GM12878 (cell line): ENCODE measurements around the gene MNT. TPM values are rescaled to one million over a fixed set of nuclear protein-coding genes. Genes with fewer than 3 reads are reported as not detected.

Experiments
- ATAC-seq: fragments of 200-7000 bp; cut with Tn5 transposase; 3 replicates; pipeline ENCODE4 v1.9.1; 2020; ENCODE audit warnings: mild to moderate bottlenecking, moderate library complexity
- BruUV-seq: library from RNA; stranded (reverse); fragments of 400-500 nt; replicated peaks from 2 replicates; lab custom pipeline; 2021; lab: Mats Ljungman, UMichigan
- CTCF ChIA-PET: fragments of 300-600 bp; sonication (Branson Sonifier 250); formaldehyde crosslinking; extraction: SDS; loops from one replicate; lab custom pipeline; 2021; ENCODE audit warnings: inconsistent platforms; lab: Yijun Ruan, JAX
- POLR2A ChIA-PET: fragments of 350-600 bp; formaldehyde crosslinking; extraction: SDS; loops from one replicate; lab custom pipeline; 2021; ENCODE audit warnings: inconsistent platforms; lab: Charles Lee
- RAD21 ChIA-PET: fragments of 300-600 bp; sonication (Branson Sonifier 250); formaldehyde crosslinking; loops from one replicate; lab custom pipeline; 2023; ENCODE audit warnings: antibody characterized with exemption; ENCODE audit not compliant: unreplicated experiment; lab: Charles Lee
- SMC1A ChIA-PET: fragments of 300-600 bp; sonication (Branson Sonifier 250); formaldehyde crosslinking; loops from one replicate; lab custom pipeline; 2023; ENCODE audit not compliant: unreplicated experiment, uncharacterized antibody; lab: Charles Lee
- DNase-seq: peaks from one replicate; pipeline ENCODE4 v3.0.0-alpha.2; 2011; ENCODE audit warnings: low read depth, low spot score
- FAIRE-seq: peaks from 3 replicates; lab custom pipeline; 2011; peaks lifted over from hg19 to GRCh38; lab: Jason Lieb, UNC
- H2AFZ ChIP-seq: 2 replicates; pipeline ENCODE4 v1.6.0; 2011; ENCODE audit warnings: low read depth, low read length, control low read depth; ENCODE audit not compliant: control insufficient read depth
- H3K27ac ChIP-seq: 2 replicates; pipeline ENCODE4 v1.5.1; 2011; ENCODE audit warnings: control low read depth; ENCODE audit not compliant: control insufficient read depth, insufficient read depth
- H3K27me3 ChIP-seq, 2 experiments: replicated peaks in 1 of 2; 2 replicates each; pipeline versions ENCODE4 v1.6.0 to v1.6.1; 2011; ENCODE audit warnings: low read length in 1 of 2; ENCODE audit not compliant: control insufficient read depth in 2 of 2, insufficient read depth in 2 of 2
- H3K36me3 ChIP-seq, 2 experiments: 2 replicates each; pipeline ENCODE4 v1.5.1; 2011; ENCODE audit warnings: low read length in 1 of 2; ENCODE audit not compliant: control insufficient read depth in 2 of 2, insufficient read depth in 2 of 2
- H3K4me1 ChIP-seq: 2 replicates; pipeline ENCODE4 v1.6.1; 2011; ENCODE audit warnings: mild to moderate bottlenecking, low read length, moderate library complexity, mixed read lengths; ENCODE audit not compliant: control insufficient read depth, insufficient read depth
- H3K4me2 ChIP-seq: 2 replicates; pipeline ENCODE4 v1.6.0; 2011; ENCODE audit warnings: control low read depth; ENCODE audit not compliant: control insufficient read depth, insufficient read depth
- H3K4me3 ChIP-seq: fragments of 200-600 bp; sonication (generic); 2 replicates; pipeline ENCODE4 v1.5.1; 2016
- H3K79me2 ChIP-seq: 2 replicates; pipeline ENCODE4 v1.6.0; 2011; ENCODE audit warnings: low read length; ENCODE audit not compliant: control insufficient read depth, insufficient read depth
- H3K9ac ChIP-seq: 2 replicates; pipeline ENCODE4 v1.8.0; 2011; ENCODE audit warnings: low read length, control low read depth, mixed read lengths; ENCODE audit not compliant: control insufficient read depth, insufficient read depth
- H3K9me3 ChIP-seq: replicated peaks from 3 replicates; pipeline ENCODE4 v1.5.1; 2011; ENCODE audit warnings: mild to moderate bottlenecking, low read length; ENCODE audit not compliant: control insufficient read depth, insufficient read depth
- H4K20me1 ChIP-seq: 2 replicates; pipeline ENCODE4 v1.6.0; 2011; ENCODE audit not compliant: control insufficient read depth, insufficient read depth
- CBX3 ChIP-seq: fragments of 200-600 bp; sonication (generic); IDR thresholded peaks from 2 replicates; pipeline ENCODE4 v1.6.1; 2016; ENCODE audit warnings: low read depth, borderline replicate concordance
- CREB1 ChIP-seq: IDR thresholded peaks from 2 replicates; pipeline ENCODE4 v1.6.1; 2012; ENCODE audit warnings: low read depth, mild to moderate bottlenecking, inconsistent platforms
- EED ChIP-seq: sonication (generic); IDR thresholded peaks from 2 replicates; pipeline ENCODE4 v1.6.1; 2016; ENCODE audit warnings: antibody characterized with exemption, low read depth
- EGR1 ChIP-seq, 2 experiments: IDR thresholded peaks; 1 replicate in 1 of 2; 2 replicates in 1 of 2; pipeline ENCODE4 v1.6.1; 2011 to 2012; ENCODE audit warnings: low read depth in 2 of 2, low read length in 2 of 2, borderline replicate concordance in 1 of 2, mild to moderate bottlenecking in 1 of 2, moderate library complexity in 1 of 2
- EZH2 ChIP-seq: IDR thresholded peaks from 2 replicates; pipeline ENCODE4 v1.6.1; 2012; ENCODE audit warnings: low read depth, mild to moderate bottlenecking, control low read depth, inconsistent platforms, low read length, borderline replicate concordance; ENCODE audit not compliant: control insufficient read depth
- IKZF1 ChIP-seq: fragments of 450-650 bp; conservative IDR thresholded peaks from 2 replicates; pipeline ENCODE4 v1.6.1; 2017; ENCODE audit warnings: antibody characterized with exemption, mild to moderate bottlenecking
- IRF4 ChIP-seq: IDR thresholded peaks from 2 replicates; pipeline ENCODE4 v1.6.1; 2011; ENCODE audit warnings: low read depth, low read length
- NFYA ChIP-seq: IDR thresholded peaks from 2 replicates; pipeline ENCODE4 v1.6.1; 2011; ENCODE audit warnings: low read depth, mild to moderate bottlenecking, low read length, improper control_type of control experiment, borderline replicate concordance
- NR2C1 ChIP-seq: fragments of 450-650 bp; IDR thresholded peaks from 2 replicates; pipeline ENCODE4 v1.6.1; 2017; ENCODE audit warnings: antibody characterized with exemption, mild to moderate bottlenecking, moderate library complexity
- NRF1 ChIP-seq: conservative IDR thresholded peaks from 2 replicates; pipeline ENCODE4 v1.6.1; 2011; ENCODE audit warnings: mild to moderate bottlenecking, low read depth, low read length, improper control_type of control experiment
- POLR2AphosphoS5 ChIP-seq: IDR thresholded peaks from 2 replicates; pipeline ENCODE4 v1.6.1; 2011; ENCODE audit warnings: mild to moderate bottlenecking, low read length, inconsistent platforms
- RFX5 ChIP-seq: IDR thresholded peaks from 2 replicates; pipeline ENCODE4 v1.6.1; 2011; ENCODE audit warnings: low read depth, low read length, improper control_type of control experiment
- SMC3 ChIP-seq: IDR thresholded peaks from 2 replicates; pipeline ENCODE4 v1.6.1; 2011; ENCODE audit warnings: low read length, improper control_type of control experiment, borderline replicate concordance
- WGBS: methylation state at CpG from one replicate; pipeline ENCODE4 v1.1.6; 2016; ENCODE audit warnings: low lambda C conversion rate; ENCODE audit not compliant: insufficient replicate concordance, insufficient coverage; ENCODE audit errors: missing lambda C conversion rate; 5-methylcytosine and 5-hydroxymethylcytosine counted together
- in situ Hi-C: fragments of 300-500 bp; cut with MboI; formaldehyde crosslinking; loops from 9 replicates; pipeline ENCODE4 v1.14.3; 2018; ENCODE audit warnings: mixed read lengths
- intact Hi-C: fragments of 100-400 bp; cut with micrococcal nuclease; formaldehyde crosslinking; loops from one replicate; pipeline ENCODE4 v1.14.2; 2022; ENCODE audit not compliant: unreplicated experiment
- polyA plus RNA-seq, 11 experiments: library from polyadenylated mRNA; depleted of rRNA in 4 of 11; unstranded in 6 of 11; stranded (reverse) in 5 of 11; fragments of >200 nt; fragmentation: Nextera tagmentation in 4 of 11; fragmentation: Illumina TruSeq in 1 of 11; extraction: Ambion mirVana in 4 of 11; extraction: Trizol in 1 of 11; gene quantifications; 1 replicate in 1 of 11; 2 replicates in 10 of 11; pipeline versions ENCODE4 v1.2.1 to v1.2.3, GENCODE V29; 2011 to 2016; ENCODE audit warnings: inconsistent platforms in 2 of 11, missing spikeins in 2 of 11, low read depth in 1 of 11
- total RNA-seq, 4 experiments: library from RNA; depleted of rRNA in 3 of 4; stranded (reverse); fragments of >200 nt in 3 of 4; fragmentation: Illumina TruSeq in 1 of 4; extraction: Trizol in 1 of 4; gene quantifications; 2 replicates each; pipeline versions ENCODE4 v1.2.1 to v1.2.3, GENCODE V29; 2013 to 2021
- TF ChIP-seq, protein P1 (sequence below): IDR thresholded peaks from 2 replicates; pipeline ENCODE4 v1.6.1; 2012; ENCODE audit warnings: low read depth, low read length, improper control_type of control experiment
- TF ChIP-seq, protein P2 (sequence below): IDR thresholded peaks from 2 replicates; pipeline ENCODE4 v1.6.1; 2012; ENCODE audit warnings: improper control_type of control experiment, low read depth, low read length; ENCODE audit not compliant: insufficient replicate concordance

The MNT gene
- total and polyA plus RNA-seq, 10 of the 15 experiments (the other 5 are each of a cell fraction or from before 2014, with no cell fraction given), result 0.31 to 15.9 (median 3.8) TPM

DNA sequence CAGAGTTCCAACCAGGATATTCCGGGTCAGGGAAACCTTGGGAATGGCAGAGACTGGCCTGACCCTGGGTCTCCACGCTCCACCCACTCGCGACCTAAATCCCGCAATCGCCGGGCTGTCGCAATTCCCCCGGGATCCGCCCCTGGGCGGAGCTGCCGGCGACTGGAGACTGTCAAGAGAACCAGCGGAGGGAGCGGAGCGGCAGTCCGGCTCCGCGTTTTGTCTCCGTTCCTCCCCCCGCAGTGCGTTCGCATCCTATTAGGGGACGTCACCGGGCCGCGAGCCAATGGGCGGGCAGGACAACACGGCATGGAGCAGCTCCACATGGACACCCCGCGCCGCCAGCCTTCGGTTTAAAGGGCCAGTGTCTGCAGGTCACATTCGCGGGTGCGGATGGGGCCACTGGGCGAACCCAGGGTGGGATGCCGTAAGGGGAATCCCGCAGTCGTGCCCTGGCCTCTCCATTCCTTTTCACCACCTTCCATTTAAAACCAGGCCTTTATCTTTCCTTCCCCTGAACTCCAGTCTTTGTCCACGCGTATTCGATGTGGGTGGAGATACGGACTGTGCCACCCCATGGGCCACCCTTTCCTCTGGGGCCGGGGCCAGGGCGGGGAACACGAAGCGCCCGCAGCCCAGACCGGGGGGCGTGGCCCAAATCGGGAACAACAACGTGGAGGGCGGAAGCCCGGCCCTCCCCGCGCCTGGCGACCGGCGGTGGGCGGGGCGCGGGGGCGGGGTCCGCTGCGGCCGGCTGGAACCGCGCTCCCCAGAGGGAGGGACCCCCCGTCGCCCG, 764 bp upstream of the MNT start:
- peak overlapping the region; percentile 95 for H3K4me2 ChIP-seq
- H3K36me3 ChIP-seq, result no peaks in the 10 kb centered on the region
- peak overlapping the region; percentile 86 for H2AFZ ChIP-seq
- ATAC-seq, result peak; percentile 72
- intact Hi-C loops (loop anchor here (1.0 to 10.0 kb wide), 2 partner anchors 9 to 193 kb away; partner anchors contain the start of gene PAFAH1B1), in situ Hi-C loops (loop anchor here (25.0 kb wide), 1 partner anchor 611 kb away; no protein-coding TSS in a partner anchor)
- 1% methylated on average over 56 of the region's 72 CpGs for WGBS
- peaks cover 12% of the 10 kb centered on the region for H3K79me2 ChIP-seq
- peaks cover 11% of the 10 kb centered on the region for H3K4me1 ChIP-seq
- H3K9me3 ChIP-seq, result no peaks in the 10 kb centered on the region
- CTCF ChIA-PET, result interaction anchor here (0.8 to 9.8 kb wide), 6 partner anchors 10 to 65 kb away, joined by 3 to 105 read pairs (median 7); partner anchors contain the start of gene TSR1
- RAD21 ChIA-PET, result interaction anchor here (0.9 to 6.7 kb wide), 5 partner anchors 9 to 309 kb away, joined by 4 to 54 read pairs (median 18); partner anchors contain the start of gene SGSM2
- H3K27me3 ChIP-seq, result no peaks in the 10 kb centered on the region
- peak; percentile 98 for FAIRE-seq
- H3K27ac ChIP-seq, result peak overlapping the region; percentile 95
- H3K4me3 ChIP-seq, result peak overlapping the region; percentile 87
- no TSS peak for BruUV-seq
- peak; percentile 96 for DNase-seq
- SMC1A ChIA-PET, result interaction anchor here (0.6 to 4.8 kb wide), 4 partner anchors 9 to 48 kb away, joined by 3 to 35 read pairs (median 16); no protein-coding TSS in a partner anchor
- peak overlapping the region; percentile 84 for H3K9ac ChIP-seq
- POLR2A ChIA-PET, result interaction anchor here (0.6 to 2.6 kb wide), 4 partner anchors 9 to 1160 kb away, joined by 4 to 16 read pairs (median 7); no protein-coding TSS in a partner anchor
- H4K20me1 ChIP-seq, result no peaks in the 10 kb centered on the region
- TF ChIP-seq, protein P1, sequence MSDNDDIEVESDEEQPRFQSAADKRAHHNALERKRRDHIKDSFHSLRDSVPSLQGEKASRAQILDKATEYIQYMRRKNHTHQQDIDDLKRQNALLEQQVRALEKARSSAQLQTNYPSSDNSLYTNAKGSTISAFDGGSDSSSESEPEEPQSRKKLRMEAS, result peak; percentile 99
- no peak for TF ChIP-seq EED
- TF ChIP-seq NR2C1, result no peak; the same call in 1 of the 2 replicates
- no peak for TF ChIP-seq CBX3
- TF ChIP-seq EZH2, result no peak
- TF ChIP-seq EGR1 (IDR thresholded peaks at IDR 0.05; ENCODE audit: borderline replicate concordance in 1 of 2, low read depth in 2 of 2, low read length in 2 of 2), result peak in 1 of 2 experiments; percentile 88; a peak in 2 of 3 replicates
- TF ChIP-seq SMC3, result no peak
- TF ChIP-seq, protein P2, sequence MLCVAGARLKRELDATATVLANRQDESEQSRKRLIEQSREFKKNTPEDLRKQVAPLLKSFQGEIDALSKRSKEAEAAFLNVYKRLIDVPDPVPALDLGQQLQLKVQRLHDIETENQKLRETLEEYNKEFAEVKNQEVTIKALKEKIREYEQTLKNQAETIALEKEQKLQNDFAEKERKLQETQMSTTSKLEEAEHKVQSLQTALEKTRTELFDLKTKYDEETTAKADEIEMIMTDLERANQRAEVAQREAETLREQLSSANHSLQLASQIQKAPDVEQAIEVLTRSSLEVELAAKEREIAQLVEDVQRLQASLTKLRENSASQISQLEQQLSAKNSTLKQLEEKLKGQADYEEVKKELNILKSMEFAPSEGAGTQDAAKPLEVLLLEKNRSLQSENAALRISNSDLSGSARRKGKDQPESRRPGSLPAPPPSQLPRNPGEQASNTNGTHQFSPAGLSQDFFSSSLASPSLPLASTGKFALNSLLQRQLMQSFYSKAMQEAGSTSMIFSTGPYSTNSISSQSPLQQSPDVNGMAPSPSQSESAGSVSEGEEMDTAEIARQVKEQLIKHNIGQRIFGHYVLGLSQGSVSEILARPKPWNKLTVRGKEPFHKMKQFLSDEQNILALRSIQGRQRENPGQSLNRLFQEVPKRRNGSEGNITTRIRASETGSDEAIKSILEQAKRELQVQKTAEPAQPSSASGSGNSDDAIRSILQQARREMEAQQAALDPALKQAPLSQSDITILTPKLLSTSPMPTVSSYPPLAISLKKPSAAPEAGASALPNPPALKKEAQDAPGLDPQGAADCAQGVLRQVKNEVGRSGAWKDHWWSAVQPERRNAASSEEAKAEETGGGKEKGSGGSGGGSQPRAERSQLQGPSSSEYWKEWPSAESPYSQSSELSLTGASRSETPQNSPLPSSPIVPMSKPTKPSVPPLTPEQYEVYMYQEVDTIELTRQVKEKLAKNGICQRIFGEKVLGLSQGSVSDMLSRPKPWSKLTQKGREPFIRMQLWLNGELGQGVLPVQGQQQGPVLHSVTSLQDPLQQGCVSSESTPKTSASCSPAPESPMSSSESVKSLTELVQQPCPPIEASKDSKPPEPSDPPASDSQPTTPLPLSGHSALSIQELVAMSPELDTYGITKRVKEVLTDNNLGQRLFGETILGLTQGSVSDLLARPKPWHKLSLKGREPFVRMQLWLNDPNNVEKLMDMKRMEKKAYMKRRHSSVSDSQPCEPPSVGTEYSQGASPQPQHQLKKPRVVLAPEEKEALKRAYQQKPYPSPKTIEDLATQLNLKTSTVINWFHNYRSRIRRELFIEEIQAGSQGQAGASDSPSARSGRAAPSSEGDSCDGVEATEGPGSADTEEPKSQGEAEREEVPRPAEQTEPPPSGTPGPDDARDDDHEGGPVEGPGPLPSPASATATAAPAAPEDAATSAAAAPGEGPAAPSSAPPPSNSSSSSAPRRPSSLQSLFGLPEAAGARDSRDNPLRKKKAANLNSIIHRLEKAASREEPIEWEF, result no peak
- peak; percentile 73; the same call in 1 of the 2 replicates for TF ChIP-seq RFX5
- no peak for TF ChIP-seq NFYA
- no peak for TF ChIP-seq NRF1
- TF ChIP-seq POLR2AphosphoS5, result 0 out of 2 replicates have a peak, but pooled peaks have one; percentile 53
- no peak for TF ChIP-seq IRF4
- peak; percentile 94 for TF ChIP-seq CREB1
- peak; percentile 86 for TF ChIP-seq IKZF1
